ENCODE results near the gene TNS1. TPM values are rescaled to one million over a fixed set of nuclear protein-coding genes. Genes with fewer than 3 reads are reported as not detected.

Gene TNS1
- total and polyA plus RNA-seq, 9 of the 15 experiments (the other 6 are each of a cell fraction or from before 2014, with no cell fraction given), result 0.13 to 2.7 (median 0.77) TPM

- TF ChIP-seq ZKSCAN3 (CRISPR knock-in tag; IDR thresholded peaks at IDR 0.05), result no peak
- TF ChIP-seq, protein P1, sequence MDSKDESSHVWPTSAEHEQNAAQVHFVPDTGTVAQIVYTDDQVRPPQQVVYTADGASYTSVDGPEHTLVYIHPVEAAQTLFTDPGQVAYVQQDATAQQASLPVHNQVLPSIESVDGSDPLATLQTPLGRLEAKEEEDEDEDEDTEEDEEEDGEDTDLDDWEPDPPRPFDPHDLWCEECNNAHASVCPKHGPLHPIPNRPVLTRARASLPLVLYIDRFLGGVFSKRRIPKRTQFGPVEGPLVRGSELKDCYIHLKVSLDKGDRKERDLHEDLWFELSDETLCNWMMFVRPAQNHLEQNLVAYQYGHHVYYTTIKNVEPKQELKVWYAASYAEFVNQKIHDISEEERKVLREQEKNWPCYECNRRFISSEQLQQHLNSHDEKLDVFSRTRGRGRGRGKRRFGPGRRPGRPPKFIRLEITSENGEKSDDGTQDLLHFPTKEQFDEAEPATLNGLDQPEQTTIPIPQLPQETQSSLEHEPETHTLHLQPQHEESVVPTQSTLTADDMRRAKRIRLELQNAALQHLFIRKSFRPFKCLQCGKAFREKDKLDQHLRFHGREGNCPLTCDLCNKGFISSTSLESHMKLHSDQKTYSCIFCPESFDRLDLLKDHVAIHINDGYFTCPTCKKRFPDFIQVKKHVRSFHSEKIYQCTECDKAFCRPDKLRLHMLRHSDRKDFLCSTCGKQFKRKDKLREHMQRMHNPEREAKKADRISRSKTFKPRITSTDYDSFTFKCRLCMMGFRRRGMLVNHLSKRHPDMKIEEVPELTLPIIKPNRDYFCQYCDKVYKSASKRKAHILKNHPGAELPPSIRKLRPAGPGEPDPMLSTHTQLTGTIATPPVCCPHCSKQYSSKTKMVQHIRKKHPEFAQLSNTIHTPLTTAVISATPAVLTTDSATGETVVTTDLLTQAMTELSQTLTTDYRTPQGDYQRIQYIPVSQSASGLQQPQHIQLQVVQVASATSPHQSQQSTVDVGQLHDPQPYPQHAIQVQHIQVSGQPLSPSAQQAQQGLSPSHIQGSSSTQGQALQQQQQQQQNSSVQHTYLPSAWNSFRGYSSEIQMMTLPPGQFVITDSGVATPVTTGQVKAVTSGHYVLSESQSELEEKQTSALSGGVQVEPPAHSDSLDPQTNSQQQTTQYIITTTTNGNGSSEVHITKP (IDR thresholded peaks at IDR 0.05; ENCODE audit: partially characterized antibody), result no peak
These were observed 185.1 kb downstream of the TNS1 start (continued) for GRCh38 chr2:217817466-217818292.

- Histone ChIP-seq H3K4me1 (replicated peaks in 1 of 2; ENCODE audit: control insufficient read depth in 2 of 2, insufficient read depth in 2 of 2, low read length in 2 of 2) (peaks cover 0 to 10% of the 10 kb centered on the region in 2 experiments; a peak in 4 of 5 replicates), H3K9me1 (ENCODE audit: control insufficient read depth, insufficient read depth, low read length) (no peaks in the 10 kb centered on the region), H3K36me3 (ENCODE audit: control insufficient read depth, insufficient read depth, low read length) (no peaks in the 10 kb centered on the region), H3K27ac (ENCODE audit: extremely low read depth, low read depth, low read length) (no peak overlapping the region), H3K27me3 (ENCODE audit: control insufficient read depth in 2 of 2, insufficient read depth in 2 of 2, low read length in 2 of 2) (peaks cover 0 to 14% of the 10 kb centered on the region in 2 experiments; a peak in 3 of 5 replicates), H3K4me2 (ENCODE audit: insufficient read depth, low read length) (no peak overlapping the region), H4K20me1 (replicated peaks; ENCODE audit: control insufficient read depth, insufficient read depth, low read length) (no peaks in the 10 kb centered on the region), H3K4me3 (no peak overlapping the region), H3K9me3 (replicated peaks; ENCODE audit: control insufficient read depth, insufficient read depth, low read depth, low read length) (no peaks in the 10 kb centered on the region), H2AFZ (ENCODE audit: low read depth, low read length) (no peak overlapping the region), H3K79me2 (ENCODE audit: control insufficient read depth, insufficient read depth, low read length) (no peaks in the 10 kb centered on the region), H3K9ac (ENCODE audit: insufficient read depth in 1 of 2, low read depth in 2 of 2, low read length in 2 of 2) (no peak overlapping the region)
- POLR2A ChIA-PET, result interaction anchor here (1.0 to 1.4 kb wide), 2 partner anchors 12 to 24 kb away, joined by 3 to 4 read pairs; no protein-coding TSS in a partner anchor
- DNase-seq (ENCODE audit: extremely low read depth in 1 of 4, low spot score in 3 of 4), result no peak
- ATAC-seq, result no peak
- in situ Hi-C loops (cut with MboI) (no loop called here), intact Hi-C loops (cut with micrococcal nuclease) (no loop called here)
- TF ChIP-seq KDM5B (IDR thresholded peaks at IDR 0.05; ENCODE audit: insufficient replicate concordance, low read depth, low read length) (no peak), SPI1 (IDR thresholded peaks at IDR 0.05; ENCODE audit: borderline replicate concordance, low read depth, low read length) (peak; percentile 38; the same call in 1 of the 2 replicates)
- no TSS peak for BruUV-seq (replicated peaks)
- no peak for FAIRE-seq
- WGBS (ENCODE audit: insufficient coverage, low coverage, missing lambda C conversion rate), result 20% methylated on average over 9 of the region's 11 CpGs
- CTCF ChIA-PET (ENCODE audit: low intra/inter-chr PET ratio), result no interaction called here
These were observed 186.4 kb downstream of the TNS1 start for GRCh38 chr2:217816396-217816869.

All from K562 (cell line).